HepG2 (cell line): ENCODE data around the gene PEPD.

ENCODE experiments used
- EZH2 ChIP-seq: conservative IDR thresholded peaks from 2 replicates; pipeline ENCODE4 v1.6.1; 2012; ENCODE audit warnings: mild to moderate bottlenecking, low read depth, low read length, moderate library complexity
- FOXK2 ChIP-seq: fragments of 450-650 bp; IDR thresholded peaks from 2 replicates; pipeline ENCODE4 v1.6.1; 2016
- HOXA7 ChIP-seq: sonication (generic); formaldehyde crosslinking; IDR thresholded peaks from 2 replicates; pipeline ENCODE4 v1.8.1; 2022; ENCODE audit warnings: mild to moderate bottlenecking, missing genetic modification reagents, moderate library complexity
- MLLT10 ChIP-seq: sonication (generic); formaldehyde crosslinking; IDR thresholded peaks from 2 replicates; pipeline ENCODE4 v1.4.0; 2020; ENCODE audit warnings: missing genetic modification reagents
- ONECUT2 ChIP-seq: sonication (generic); formaldehyde crosslinking; IDR thresholded peaks from 2 replicates; pipeline ENCODE4 v1.4.0; 2020; ENCODE audit warnings: missing genetic modification reagents
- RARA ChIP-seq: IDR thresholded peaks from 2 replicates; pipeline ENCODE4 v1.6.1; 2016; ENCODE audit warnings: missing genetic modification reagents, missing compliant biosample characterization
- SUZ12 ChIP-seq: fragments of 150-350 bp; IDR thresholded peaks from 2 replicates; pipeline ENCODE4 v1.6.1; 2014; ENCODE audit warnings: low read depth, low read length
- TF ChIP-seq, protein P1 (sequence below): sonication (generic); formaldehyde crosslinking; IDR thresholded peaks from 2 replicates; pipeline ENCODE4 v1.5.0; 2020; ENCODE audit warnings: mild to moderate bottlenecking, missing genetic modification reagents, moderate library complexity
- TF ChIP-seq, protein P2 (sequence below): IDR thresholded peaks from 2 replicates; pipeline ENCODE4 v1.6.1; 2016; ENCODE audit warnings: missing biosample characterization, missing genetic modification reagents, low read depth
- TF ChIP-seq, protein P3 (sequence below), 2 experiments: fragments of 450-650 bp in 1 of 2; sonication (generic) in 1 of 2; formaldehyde crosslinking in 1 of 2; IDR thresholded peaks; 2 replicates each; pipeline versions ENCODE4 v1.6.1 to v1.8.0; 2016 to 2022; ENCODE audit warnings: antibody characterized with exemption in 1 of 2, mild to moderate bottlenecking in 1 of 2, missing genetic modification reagents in 1 of 2

DNA sequence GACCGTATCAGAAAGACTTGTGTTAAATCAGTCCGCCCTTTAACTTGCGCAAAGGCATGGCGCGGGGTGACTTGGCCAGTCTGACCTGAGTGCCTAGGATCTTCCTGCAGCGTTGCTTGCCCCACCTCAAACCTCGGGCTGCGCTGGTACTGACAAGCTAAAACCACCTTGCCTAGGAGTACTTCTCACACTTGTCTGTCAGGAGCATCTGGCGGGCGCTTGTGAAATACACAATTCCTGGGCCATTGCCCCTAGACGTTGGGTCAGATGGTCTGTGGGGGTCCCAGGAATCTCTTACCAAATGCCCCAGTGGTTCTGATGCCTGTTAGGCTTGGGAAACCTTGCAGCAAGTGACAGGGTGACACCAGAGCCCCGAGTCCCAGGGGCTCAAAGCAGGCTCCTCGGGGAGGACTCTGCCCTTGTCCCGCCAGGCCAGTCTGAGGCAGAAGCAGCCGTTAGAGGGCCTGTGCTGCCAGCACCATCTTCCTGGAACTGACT is 135.2 kb downstream of the PEPD start:
- TF ChIP-seq EZH2 (no peak), ONECUT2 (no peak), RARA (CRISPR knock-in tag) (no peak), FOXK2 (no peak), SUZ12 (no peak), MLLT10 (CRISPR knock-in tag) (no peak), HOXA7 (no peak)
- TF ChIP-seq, protein P1, sequence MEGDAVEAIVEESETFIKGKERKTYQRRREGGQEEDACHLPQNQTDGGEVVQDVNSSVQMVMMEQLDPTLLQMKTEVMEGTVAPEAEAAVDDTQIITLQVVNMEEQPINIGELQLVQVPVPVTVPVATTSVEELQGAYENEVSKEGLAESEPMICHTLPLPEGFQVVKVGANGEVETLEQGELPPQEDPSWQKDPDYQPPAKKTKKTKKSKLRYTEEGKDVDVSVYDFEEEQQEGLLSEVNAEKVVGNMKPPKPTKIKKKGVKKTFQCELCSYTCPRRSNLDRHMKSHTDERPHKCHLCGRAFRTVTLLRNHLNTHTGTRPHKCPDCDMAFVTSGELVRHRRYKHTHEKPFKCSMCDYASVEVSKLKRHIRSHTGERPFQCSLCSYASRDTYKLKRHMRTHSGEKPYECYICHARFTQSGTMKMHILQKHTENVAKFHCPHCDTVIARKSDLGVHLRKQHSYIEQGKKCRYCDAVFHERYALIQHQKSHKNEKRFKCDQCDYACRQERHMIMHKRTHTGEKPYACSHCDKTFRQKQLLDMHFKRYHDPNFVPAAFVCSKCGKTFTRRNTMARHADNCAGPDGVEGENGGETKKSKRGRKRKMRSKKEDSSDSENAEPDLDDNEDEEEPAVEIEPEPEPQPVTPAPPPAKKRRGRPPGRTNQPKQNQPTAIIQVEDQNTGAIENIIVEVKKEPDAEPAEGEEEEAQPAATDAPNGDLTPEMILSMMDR (CRISPR knock-in tag), result no peak
- TF ChIP-seq, protein P2, sequence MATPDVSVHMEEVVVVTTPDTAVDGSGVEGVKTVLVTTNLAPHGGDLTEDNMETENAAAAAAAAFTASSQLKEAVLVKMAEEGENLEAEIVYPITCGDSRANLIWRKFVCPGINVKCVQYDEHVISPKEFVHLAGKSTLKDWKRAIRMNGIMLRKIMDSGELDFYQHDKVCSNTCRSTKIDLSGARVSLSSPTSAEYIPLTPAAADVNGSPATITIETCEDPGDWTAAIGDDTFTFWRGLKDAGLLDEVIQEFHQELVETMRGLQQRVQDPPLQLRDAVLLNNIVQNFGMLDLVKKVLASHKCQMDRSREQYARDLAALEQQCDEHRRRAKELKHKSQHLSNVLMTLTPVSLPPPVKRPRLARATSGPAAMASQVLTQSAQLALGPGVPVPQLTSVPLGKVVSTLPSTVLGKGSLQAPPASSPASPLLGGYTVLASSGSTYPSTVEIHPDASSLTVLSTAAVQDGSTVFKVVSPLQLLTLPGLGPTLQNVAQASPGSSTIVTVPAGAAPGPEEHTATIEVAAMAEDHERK (CRISPR knock-in tag), result no peak
- TF ChIP-seq, protein P3, sequence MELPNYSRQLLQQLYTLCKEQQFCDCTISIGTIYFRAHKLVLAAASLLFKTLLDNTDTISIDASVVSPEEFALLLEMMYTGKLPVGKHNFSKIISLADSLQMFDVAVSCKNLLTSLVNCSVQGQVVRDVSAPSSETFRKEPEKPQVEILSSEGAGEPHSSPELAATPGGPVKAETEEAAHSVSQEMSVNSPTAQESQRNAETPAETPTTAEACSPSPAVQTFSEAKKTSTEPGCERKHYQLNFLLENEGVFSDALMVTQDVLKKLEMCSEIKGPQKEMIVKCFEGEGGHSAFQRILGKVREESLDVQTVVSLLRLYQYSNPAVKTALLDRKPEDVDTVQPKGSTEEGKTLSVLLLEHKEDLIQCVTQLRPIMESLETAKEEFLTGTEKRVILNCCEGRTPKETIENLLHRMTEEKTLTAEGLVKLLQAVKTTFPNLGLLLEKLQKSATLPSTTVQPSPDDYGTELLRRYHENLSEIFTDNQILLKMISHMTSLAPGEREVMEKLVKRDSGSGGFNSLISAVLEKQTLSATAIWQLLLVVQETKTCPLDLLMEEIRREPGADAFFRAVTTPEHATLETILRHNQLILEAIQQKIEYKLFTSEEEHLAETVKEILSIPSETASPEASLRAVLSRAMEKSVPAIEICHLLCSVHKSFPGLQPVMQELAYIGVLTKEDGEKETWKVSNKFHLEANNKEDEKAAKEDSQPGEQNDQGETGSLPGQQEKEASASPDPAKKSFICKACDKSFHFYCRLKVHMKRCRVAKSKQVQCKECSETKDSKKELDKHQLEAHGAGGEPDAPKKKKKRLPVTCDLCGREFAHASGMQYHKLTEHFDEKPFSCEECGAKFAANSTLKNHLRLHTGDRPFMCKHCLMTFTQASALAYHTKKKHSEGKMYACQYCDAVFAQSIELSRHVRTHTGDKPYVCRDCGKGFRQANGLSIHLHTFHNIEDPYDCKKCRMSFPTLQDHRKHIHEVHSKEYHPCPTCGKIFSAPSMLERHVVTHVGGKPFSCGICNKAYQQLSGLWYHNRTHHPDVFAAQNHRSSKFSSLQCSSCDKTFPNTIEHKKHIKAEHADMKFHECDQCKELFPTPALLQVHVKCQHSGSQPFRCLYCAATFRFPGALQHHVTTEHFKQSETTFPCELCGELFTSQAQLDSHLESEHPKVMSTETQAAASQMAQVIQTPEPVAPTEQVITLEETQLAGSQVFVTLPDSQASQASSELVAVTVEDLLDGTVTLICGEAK (IDR thresholded peaks at IDR 0.05), result no peak
- TF ChIP-seq, protein P3 (CRISPR knock-in tag; IDR thresholded peaks at IDR 0.05), result no peak
